Nucleus accumbens (tissue), 56 donors: ENCODE data around the gene SH3BP5.

ENCODE experiments used
- DNase-seq, 56 donors: peaks; one replicate each; lab custom pipeline; 2025; lab: John Stamatoyannopoulos, UW

SH3BP5 gene

GRCh38 chr3:15303216-15303615 is 29.2 kb downstream of the SH3BP5 start:
- DNase-seq = no peak

- DNase-seq = no peak
Observed at GRCh38 chr3:15301761-15302160, 30.6 kb downstream of the SH3BP5 start.

DNA sequence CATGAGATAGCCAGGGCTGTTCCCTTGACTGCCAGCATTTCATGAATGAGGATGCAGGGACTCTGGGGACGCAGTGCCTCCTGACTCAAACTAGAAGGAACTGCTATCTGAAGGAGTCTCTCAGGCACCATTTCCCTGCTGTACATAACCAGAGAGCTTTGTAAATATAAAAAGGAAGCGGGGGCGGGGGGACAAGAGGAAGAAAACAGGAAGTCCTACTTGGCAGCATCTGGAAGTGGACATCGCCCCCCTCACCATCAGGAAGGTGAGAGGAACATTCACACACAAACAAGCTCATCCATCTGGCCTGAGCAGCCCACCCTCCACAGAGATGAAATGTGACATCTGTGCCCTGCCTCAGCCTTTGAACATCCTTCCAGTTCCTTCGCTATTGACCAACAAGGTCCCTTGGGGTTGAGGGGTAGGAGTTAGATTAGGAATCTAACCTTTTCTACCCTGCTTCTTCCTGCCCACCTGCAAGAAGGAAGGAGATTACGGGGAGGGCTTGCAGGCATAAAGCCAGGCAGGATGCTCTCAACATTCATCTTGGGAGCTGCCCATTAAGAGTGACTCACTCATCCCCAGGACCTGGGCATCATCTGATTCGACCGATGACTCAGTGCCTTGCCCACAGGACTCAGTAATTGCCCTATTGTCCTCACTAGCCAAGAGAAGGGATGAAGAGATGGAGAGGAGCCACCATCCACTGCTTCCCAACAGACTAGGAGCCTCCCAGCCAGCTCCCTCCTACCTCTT is 31.9 kb downstream of the SH3BP5 start:
- DNase-seq = peak in 1 of 56 donors; percentile 80

DNA sequence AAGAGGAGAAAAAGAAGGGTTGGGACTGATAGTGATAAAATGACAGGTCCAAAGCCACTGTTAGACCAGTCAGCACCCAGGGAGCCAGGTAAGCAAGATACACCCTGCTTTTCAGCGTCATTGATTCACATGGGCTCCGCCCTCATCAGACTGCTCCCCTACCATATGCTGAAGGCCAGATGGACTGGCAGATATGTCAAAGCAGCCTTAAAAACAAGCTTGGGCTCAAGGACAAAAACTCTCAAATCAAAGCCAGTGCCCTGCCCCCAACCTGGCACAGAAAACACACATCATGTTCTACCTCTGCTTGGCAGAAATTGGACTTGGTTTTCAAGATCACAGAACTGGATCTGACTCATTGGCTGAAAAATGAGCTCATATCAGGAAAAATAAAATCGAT is 33.4 kb downstream of the SH3BP5 start:
- peak in 1 of 56 donors; percentile 42 for DNase-seq

- DNase-seq = no peak
Observed at GRCh38 chr3:15298504-15298903, 33.9 kb downstream of the SH3BP5 start.

GRCh38 chr3:15297608-15298350 is 34.6 kb downstream of the SH3BP5 start:
- DNase-seq = no peak

- no peak for DNase-seq
Observed at GRCh38 chr3:15295506-15295905, 36.9 kb downstream of the SH3BP5 start.

DNA sequence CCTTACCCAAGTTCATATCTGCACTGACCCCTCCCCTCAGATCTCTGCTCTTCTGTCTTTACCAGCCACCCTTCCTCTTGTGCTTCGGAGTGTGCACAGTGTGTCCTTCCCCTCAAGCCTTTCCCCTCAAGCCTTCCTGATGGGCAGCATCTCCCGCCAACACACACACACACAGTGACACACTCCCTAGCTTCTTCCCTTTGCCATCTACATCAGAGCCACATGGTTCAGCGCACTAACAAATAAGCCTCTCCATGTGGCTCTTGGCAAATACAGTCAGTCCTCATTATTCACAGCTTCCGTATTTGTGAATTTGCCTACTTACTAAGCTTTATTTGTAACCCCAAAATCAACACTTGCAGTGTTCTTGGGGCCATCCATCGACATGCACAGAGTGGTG is 37.5 kb downstream of the SH3BP5 start:
- no peak for DNase-seq

- DNase-seq = peak in 1 of 56 donors; percentile 37
Observed at GRCh38 chr3:15292765-15293522, 39.4 kb downstream of the SH3BP5 start.

DNA sequence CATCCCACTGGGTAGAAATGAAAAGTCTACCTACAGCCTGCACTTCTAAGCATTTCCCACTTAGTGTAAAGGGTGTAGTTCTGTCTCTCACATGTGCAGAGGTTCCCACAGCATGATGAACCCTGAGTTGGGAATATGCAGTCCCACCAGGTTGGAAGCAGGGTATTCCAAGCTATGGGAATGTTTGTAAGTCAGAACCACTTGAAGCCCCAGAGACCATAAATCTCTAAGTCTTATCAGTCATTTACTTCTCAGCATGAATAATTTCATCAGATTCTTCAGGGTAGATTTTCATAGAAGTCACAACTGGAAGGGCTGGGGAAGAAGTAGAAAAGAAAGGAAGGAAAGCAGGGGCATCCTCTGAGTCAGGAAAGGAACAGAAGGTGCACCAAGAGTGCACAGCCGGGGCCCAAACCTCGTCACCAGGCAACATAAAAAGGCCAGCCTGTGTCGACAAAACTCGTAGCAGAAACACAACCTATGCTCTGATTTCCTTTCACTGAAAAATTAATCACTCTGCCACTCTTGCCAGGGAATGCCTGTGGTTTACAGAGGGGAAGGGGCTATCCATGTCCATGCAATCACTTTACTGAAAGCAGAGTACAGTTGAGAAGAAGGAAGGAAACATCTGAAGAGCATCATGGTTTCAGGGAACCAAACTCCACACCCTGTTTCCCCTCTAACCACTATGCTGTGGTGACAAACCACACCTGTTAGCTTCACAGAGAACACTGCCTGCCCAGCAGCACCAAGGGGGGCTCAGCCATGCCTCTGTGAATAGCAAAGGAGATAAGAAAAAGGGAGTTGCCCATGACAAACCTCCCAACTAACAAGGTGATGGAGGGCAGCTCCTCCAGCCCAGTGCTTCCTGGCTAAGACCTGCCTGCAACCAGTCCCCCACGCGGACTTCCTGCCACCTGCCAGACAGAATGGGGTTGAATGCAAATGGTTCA is 40.5 kb downstream of the SH3BP5 start:
- no peak for DNase-seq

GRCh38 chr3:15290736-15291135 is 41.6 kb downstream of the SH3BP5 start:
- no peak for DNase-seq

DNA sequence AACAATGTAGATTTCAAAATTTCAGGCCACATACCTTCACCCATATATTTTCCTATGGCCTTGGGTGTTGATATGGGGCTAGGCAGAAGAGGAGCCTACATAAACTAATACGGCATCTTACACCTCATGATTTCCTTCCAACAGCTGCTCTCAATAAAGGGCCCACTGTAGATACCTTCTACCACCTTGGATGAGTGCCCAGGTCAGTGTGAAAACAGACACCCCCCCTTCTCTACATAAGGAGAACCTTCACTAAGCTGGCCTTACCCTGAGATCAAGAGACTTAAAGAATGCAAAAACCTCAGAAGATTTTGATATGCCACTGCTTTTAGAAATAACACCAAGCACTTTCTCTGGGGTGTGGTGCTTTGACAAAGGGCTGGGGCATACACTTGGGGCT is 42.7 kb downstream of the SH3BP5 start:
- no peak for DNase-seq

GRCh38 chr3:15288331-15289035 is 43.9 kb downstream of the SH3BP5 start:
- DNase-seq = no peak

DNA sequence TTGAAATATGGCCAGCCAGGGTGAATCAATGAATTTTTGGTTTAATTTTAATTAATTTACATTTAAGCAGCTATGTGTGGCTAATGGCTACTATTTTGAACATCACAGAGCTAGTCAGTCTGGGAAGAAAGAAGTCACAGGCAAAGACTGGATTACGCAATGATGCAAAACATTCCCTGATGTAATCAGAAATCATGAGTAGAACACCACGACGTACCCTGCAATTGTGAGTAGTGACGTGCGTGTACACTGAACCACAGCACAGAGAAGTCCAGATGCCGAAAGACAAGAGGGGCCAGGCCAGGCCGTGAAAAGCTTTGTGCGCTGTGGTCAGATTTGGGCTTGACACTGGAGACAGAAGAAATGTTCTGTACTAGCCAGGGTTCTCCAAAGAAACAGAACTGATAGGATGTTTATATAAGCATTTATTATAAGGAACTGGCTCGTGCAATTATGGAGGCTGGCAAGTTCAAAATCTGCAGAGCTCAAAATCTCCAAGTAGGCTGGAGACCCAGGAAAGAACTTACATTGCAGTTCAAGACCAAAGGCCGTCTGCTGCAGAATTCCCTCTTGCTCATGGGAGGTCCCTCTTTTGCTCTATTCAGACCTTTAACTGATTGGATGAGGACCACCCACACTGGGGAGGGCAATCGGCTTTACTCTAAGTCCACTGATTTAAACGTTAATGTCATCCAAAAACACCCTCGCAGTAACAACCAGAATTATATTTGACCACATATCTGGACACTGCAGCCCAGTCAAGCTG is 44.6 kb downstream of the SH3BP5 start:
- DNase-seq = peak in 3 of 56 donors; percentile 27 to 51 (median 29)

GRCh38 chr3:15286022-15286421 is 46.4 kb downstream of the SH3BP5 start:
- DNase-seq = no peak

GRCh38 chr3:15284121-15284889 is 48.1 kb downstream of the SH3BP5 start:
- DNase-seq = peak in 4 of 56 donors; percentile 13 to 69 (median 32)

DNA sequence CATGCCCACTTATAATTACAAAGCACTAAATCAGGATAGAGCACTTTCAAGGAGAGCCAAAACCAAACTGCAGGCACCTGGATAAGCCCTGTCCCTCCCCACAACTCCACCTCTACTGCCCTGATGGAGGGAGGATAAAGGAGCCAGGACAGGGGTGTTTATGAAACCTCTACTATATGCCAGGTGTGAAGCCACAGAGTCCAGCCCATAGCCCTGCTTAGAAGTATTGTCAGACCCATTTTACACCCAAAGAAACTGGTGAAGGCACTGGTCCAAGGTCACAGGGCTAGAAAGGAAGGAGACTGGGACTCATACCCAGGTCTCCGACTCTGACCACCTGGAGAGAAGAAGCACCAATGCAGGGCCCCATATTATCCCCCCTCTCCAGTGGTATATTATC is 48.7 kb downstream of the SH3BP5 start:
- DNase-seq = no peak

DNA sequence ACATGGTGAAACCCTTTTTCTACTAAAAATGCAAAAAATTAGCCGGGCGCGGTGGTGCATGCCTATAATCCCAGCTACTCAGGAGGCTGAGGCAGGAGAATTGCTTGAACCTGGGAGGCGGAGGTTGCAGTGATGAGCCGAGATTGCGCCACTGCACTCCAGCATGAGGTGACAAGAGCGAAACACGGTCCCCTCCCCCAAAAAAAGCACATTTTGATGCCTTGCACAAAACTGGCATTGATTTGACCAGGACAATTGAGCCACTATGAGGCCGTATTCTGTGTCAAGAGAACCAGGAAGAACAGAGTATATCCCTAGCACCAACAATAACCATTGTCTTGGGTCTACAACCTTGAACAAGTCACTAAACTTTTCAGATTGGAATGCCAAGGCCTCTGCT is 50.6 kb downstream of the SH3BP5 start:
- DNase-seq = peak in 19 of 56 donors; percentile 14 to 66 (median 25)
